ENCODE data around the gene TMC8.

Gene TMC8

DNA sequence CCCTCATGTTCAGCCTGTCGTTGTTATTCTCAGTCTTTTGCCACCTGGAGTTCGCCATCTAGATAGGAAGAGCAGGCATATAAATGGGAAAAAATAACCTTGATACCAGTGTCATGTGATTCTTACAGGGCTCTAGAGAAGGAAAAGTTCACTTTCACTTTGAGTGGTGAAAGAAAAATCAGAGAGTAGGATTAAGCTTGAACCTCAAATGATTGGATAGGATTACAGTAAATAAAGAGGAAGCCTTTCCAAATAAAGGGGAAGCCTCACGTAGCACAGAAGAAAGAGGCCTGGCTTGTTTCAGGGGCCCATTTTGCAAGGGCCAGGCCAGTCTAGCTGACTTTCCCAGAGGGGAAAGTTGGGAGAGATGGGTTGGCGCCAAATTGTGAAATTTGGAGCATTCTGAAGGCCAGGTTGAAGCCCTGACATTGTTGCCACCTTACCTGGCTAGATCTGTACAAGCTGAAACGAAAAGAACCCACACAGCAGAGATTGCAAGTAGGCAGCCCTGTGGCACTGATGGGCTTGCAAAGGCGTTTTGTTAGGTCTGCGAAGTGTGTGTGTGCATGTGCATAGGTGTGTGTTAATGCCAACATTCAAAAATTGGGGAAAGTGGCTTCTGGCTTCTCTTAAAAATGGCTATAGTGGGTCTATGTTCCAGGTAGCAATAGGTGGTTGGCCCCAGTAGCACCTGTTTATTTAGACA, 40.8 kb upstream of the TMC8 start:
- TF ChIP-seq, protein P1, sequence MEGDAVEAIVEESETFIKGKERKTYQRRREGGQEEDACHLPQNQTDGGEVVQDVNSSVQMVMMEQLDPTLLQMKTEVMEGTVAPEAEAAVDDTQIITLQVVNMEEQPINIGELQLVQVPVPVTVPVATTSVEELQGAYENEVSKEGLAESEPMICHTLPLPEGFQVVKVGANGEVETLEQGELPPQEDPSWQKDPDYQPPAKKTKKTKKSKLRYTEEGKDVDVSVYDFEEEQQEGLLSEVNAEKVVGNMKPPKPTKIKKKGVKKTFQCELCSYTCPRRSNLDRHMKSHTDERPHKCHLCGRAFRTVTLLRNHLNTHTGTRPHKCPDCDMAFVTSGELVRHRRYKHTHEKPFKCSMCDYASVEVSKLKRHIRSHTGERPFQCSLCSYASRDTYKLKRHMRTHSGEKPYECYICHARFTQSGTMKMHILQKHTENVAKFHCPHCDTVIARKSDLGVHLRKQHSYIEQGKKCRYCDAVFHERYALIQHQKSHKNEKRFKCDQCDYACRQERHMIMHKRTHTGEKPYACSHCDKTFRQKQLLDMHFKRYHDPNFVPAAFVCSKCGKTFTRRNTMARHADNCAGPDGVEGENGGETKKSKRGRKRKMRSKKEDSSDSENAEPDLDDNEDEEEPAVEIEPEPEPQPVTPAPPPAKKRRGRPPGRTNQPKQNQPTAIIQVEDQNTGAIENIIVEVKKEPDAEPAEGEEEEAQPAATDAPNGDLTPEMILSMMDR (IDR thresholded peaks at IDR 0.05; ENCODE audit: control insufficient read depth, extremely low read depth, insufficient read depth), result no peak
- H3K4me3 ChIP-seq (ENCODE audit: low read depth, low read length), result no peak overlapping the region
- no peak for DNase-seq (ENCODE audit: low read depth)

DNA sequence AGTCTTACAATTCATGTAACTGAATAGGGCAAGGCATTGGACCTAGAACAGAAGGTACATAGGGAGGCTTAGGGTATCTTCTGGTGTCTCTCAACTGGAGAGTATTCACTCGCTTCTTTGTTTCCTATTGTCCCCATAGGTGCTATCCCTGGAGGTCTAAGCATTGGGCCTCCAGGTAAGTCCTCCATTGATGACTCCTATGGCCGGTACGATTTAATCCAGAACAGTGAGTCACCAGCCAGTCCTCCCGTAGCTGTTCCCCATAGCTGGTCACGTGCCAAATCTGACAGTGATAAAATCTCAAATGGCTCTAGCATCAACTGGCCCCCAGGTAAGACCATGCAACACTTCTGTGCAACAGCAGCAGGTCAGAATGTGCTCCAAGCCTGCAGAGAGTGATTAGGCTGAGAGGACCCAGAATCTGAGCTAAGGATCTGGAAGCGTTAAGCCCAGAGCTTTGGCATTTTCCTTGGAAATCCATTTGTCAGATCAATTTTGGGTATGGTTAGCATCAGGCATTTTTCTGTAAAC, 37.7 kb upstream of the TMC8 start:
- no peak overlapping the region for H3K4me3 ChIP-seq (ENCODE audit: low read depth, low read length)
- no peak for DNase-seq (ENCODE audit: low read depth)
- TF ChIP-seq, protein P1 (IDR thresholded peaks at IDR 0.05; ENCODE audit: control insufficient read depth, extremely low read depth, insufficient read depth), result no peak

DNA sequence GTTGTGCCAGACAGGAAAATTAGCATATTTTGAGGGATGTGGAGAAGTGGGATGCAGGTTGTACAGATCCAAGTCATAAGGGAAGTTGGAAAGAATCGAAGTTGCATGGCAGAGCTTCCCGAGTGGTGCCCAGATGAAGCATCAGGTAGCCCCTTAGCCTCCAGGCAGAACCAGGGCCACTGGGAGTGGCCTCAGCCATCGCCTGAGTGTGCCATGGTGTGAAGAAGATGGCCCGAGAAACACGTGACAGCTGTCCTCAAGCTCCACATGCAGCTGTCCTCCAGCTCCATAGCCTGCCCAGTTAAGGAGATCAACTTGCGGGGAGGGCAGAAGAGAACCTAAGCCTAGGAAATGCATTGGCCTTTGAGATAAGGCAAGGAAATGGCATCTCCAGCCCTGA, 35.5 kb upstream of the TMC8 start:
- TF ChIP-seq, protein P1 (IDR thresholded peaks at IDR 0.05; ENCODE audit: control insufficient read depth, extremely low read depth, insufficient read depth), result no peak
- DNase-seq (ENCODE audit: low read depth), result no peak
- H3K4me3 ChIP-seq (ENCODE audit: low read depth, low read length), result no peak overlapping the region

DNA sequence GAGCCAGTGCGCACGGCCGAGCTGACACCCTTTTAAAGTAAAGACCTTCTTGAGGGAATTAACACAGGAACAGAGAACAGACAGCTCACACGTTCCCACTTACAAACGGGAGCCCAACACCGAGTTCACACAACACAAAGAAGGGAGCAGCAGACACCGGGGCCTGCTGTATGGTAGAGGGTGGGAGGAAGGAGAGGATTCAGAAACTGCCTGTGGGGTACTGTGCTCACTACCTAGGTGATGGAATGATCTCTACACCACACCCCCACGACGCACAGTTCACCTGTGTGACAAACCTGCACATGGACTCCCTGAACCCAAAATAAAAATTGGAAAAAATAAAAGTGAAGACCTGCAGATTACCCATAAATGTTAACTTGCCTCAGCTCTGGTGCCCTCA, 34.5 kb upstream of the TMC8 start:
- no peak for DNase-seq (ENCODE audit: low read depth)
- no peak overlapping the region for H3K4me3 ChIP-seq (ENCODE audit: low read depth, low read length)
- TF ChIP-seq, protein P1 (IDR thresholded peaks at IDR 0.05; ENCODE audit: control insufficient read depth, extremely low read depth, insufficient read depth), result no peak

DNA sequence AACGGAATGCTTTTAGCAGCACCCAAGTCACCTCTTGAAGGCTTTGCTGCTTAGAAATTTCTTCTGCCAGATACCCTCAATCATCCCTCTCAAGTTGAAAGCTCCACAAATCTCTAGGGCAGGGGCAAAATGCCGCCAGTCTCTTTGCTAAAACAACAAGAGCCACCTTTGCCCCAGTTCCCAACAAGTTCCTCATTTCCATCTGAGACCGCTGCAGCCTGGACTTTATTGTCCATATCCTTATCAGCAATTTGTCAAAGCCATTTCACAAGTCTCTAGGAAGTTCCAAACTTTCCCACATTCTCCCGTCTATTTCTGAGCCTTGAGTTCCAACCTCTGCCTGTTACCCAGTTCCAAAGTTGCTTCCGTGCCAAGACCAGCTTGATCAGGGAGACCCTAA, 29.5 kb upstream of the TMC8 start:
- no peak for DNase-seq (ENCODE audit: low read depth)
- no peak overlapping the region for H3K4me3 ChIP-seq (ENCODE audit: low read depth, low read length)
- TF ChIP-seq, protein P1 (IDR thresholded peaks at IDR 0.05; ENCODE audit: control insufficient read depth, extremely low read depth, insufficient read depth), result no peak

DNA sequence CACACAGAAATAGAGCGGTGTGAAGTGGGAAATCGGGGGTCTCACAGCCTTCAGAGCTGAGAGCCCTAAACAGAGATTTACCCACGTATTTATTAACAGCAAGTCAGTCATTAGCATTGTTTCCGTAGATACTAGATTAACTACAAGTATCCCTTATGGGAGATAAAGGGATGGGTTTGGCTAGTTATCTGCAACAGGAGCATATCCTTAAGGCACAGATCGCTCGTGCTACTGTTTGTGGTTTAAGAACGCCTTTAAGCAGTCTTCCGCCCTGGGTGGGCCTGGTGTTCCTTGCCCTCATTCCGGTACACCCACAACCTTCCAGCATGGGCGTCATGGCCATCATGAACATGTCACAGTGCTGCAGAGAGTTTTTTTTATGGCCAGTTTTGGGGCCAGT, 29.0 kb upstream of the TMC8 start:
- no peak overlapping the region for H3K4me3 ChIP-seq (ENCODE audit: low read depth, low read length)
- DNase-seq (ENCODE audit: low read depth), result no peak
- TF ChIP-seq, protein P1 (IDR thresholded peaks at IDR 0.05; ENCODE audit: control insufficient read depth, extremely low read depth, insufficient read depth), result no peak

DNA sequence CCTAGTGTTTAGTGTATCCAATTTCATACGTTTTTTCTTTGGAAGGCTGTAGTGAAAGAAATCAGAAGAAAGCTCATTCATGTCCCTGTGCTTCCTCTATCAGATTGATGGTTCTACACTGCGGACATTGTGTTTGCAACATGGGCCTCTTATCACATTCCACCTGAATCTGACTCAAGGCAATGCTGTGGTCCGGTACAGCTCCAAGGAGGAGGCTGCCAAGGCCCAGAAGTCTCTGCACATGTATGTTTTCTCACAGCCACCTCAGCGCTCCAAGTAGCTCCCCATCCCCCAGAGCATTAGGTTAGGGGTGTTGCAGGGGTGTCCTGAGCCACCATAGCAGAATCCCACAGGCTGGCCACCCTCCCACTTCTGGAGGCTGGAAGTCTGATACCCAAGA, 27.3 kb upstream of the TMC8 start:
- no peak for DNase-seq (ENCODE audit: low read depth)
- TF ChIP-seq, protein P1 (IDR thresholded peaks at IDR 0.05; ENCODE audit: control insufficient read depth, extremely low read depth, insufficient read depth), result no peak
- H3K4me3 ChIP-seq (ENCODE audit: low read depth, low read length), result no peak overlapping the region
